ENCODE results near the gene CDH10. TPM values are rescaled to one million over a fixed set of nuclear protein-coding genes. Genes with fewer than 3 reads are reported as not detected.

CDH10 gene
- total and polyA plus RNA-seq, 2 of the 13 experiments (the other 11 are each of a cell fraction or from before 2014, with no cell fraction given), result 0.01 to 0.04 TPM

DNA sequence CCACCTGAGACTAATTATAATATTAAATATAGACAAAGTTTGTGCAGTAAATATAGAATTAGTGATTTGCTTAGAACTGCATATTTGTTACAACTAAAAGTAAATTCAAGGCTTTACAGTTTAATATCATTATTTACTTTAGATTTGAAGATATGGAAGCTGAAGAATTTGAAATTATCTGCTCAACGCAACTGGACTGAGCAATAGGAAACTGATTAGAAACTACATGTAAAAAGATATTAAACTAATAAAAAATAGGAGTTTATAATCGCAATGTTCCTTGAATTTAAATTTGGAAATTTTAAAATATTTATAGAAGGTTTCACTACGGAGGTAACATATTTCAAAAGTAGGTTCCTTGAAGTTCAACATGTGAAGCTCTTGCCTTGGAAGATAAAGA, 55.2 kb downstream of the CDH10 start:
- TF ChIP-seq IKZF4 (CRISPR knock-in tag; IDR thresholded peaks at IDR 0.05; ENCODE audit: borderline replicate concordance, low read depth, not compliant biosample characterization) (no peak), NFYC (CRISPR knock-in tag; IDR thresholded peaks at IDR 0.05) (no peak), GATA4 (IDR thresholded peaks at IDR 0.05; ENCODE audit: borderline replicate concordance, low read depth) (no peak), RORA (CRISPR knock-in tag; IDR thresholded peaks at IDR 0.05) (no peak), ZNF644 (CRISPR knock-in tag; IDR thresholded peaks at IDR 0.05; ENCODE audit: low read depth) (no peak), REXO4 (CRISPR knock-in tag; IDR thresholded peaks at IDR 0.05; ENCODE audit: borderline replicate concordance) (no peak), ELF3 (CRISPR knock-in tag; IDR thresholded peaks at IDR 0.05) (no peak), IKZF1 (IDR thresholded peaks at IDR 0.05) (no peak), ZFP82 (CRISPR knock-in tag; IDR thresholded peaks at IDR 0.05; ENCODE audit: borderline replicate concordance) (no peak), ZFX (CRISPR knock-in tag; IDR thresholded peaks at IDR 0.05; ENCODE audit: low read depth) (no peak), NONO (IDR thresholded peaks at IDR 0.05) (no peak), NONO (CRISPR knock-in tag; conservative IDR thresholded peaks at IDR 0.05) (no peak), FOXA3 (CRISPR knock-in tag; IDR thresholded peaks at IDR 0.05) (no peak), AKAP8 (CRISPR knock-in tag; IDR thresholded peaks at IDR 0.05) (no peak), FOSL1 (CRISPR knock-in tag; IDR thresholded peaks at IDR 0.05; ENCODE audit: borderline replicate concordance) (no peak), ZNF572 (CRISPR knock-in tag; IDR thresholded peaks at IDR 0.05) (no peak), JUNB (CRISPR knock-in tag; IDR thresholded peaks at IDR 0.05; ENCODE audit: borderline replicate concordance) (no peak), ZNF570 (CRISPR knock-in tag; IDR thresholded peaks at IDR 0.05; ENCODE audit: borderline replicate concordance) (no peak), HHEX (CRISPR knock-in tag; IDR thresholded peaks at IDR 0.05) (no peak)
- TF ChIP-seq, protein P1, sequence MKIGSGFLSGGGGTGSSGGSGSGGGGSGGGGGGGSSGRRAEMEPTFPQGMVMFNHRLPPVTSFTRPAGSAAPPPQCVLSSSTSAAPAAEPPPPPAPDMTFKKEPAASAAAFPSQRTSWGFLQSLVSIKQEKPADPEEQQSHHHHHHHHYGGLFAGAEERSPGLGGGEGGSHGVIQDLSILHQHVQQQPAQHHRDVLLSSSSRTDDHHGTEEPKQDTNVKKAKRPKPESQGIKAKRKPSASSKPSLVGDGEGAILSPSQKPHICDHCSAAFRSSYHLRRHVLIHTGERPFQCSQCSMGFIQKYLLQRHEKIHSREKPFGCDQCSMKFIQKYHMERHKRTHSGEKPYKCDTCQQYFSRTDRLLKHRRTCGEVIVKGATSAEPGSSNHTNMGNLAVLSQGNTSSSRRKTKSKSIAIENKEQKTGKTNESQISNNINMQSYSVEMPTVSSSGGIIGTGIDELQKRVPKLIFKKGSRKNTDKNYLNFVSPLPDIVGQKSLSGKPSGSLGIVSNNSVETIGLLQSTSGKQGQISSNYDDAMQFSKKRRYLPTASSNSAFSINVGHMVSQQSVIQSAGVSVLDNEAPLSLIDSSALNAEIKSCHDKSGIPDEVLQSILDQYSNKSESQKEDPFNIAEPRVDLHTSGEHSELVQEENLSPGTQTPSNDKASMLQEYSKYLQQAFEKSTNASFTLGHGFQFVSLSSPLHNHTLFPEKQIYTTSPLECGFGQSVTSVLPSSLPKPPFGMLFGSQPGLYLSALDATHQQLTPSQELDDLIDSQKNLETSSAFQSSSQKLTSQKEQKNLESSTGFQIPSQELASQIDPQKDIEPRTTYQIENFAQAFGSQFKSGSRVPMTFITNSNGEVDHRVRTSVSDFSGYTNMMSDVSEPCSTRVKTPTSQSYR (CRISPR knock-in tag; IDR thresholded peaks at IDR 0.05; ENCODE audit: borderline replicate concordance), result no peak
- TF ChIP-seq, protein P2, sequence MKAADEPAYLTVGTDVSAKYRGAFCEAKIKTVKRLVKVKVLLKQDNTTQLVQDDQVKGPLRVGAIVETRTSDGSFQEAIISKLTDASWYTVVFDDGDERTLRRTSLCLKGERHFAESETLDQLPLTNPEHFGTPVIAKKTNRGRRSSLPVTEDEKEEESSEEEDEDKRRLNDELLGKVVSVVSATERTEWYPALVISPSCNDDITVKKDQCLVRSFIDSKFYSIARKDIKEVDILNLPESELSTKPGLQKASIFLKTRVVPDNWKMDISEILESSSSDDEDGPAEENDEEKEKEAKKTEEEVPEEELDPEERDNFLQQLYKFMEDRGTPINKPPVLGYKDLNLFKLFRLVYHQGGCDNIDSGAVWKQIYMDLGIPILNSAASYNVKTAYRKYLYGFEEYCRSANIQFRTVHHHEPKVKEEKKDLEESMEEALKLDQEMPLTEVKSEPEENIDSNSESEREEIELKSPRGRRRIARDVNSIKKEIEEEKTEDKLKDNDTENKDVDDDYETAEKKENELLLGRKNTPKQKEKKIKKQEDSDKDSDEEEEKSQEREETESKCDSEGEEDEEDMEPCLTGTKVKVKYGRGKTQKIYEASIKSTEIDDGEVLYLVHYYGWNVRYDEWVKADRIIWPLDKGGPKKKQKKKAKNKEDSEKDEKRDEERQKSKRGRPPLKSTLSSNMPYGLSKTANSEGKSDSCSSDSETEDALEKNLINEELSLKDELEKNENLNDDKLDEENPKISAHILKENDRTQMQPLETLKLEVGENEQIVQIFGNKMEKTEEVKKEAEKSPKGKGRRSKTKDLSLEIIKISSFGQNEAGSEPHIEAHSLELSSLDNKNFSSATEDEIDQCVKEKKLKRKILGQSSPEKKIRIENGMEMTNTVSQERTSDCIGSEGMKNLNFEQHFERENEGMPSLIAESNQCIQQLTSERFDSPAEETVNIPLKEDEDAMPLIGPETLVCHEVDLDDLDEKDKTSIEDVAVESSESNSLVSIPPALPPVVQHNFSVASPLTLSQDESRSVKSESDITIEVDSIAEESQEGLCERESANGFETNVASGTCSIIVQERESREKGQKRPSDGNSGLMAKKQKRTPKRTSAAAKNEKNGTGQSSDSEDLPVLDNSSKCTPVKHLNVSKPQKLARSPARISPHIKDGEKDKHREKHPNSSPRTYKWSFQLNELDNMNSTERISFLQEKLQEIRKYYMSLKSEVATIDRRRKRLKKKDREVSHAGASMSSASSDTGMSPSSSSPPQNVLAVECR (CRISPR knock-in tag; IDR thresholded peaks at IDR 0.05; ENCODE audit: borderline replicate concordance), result no peak
- no peak for FAIRE-seq

More for the DNA sequence above, 55.2 kb downstream of the CDH10 start:
- no TSS peak for BruUV-seq (replicated peaks)
- in situ Hi-C loops (cut with HindIII; ENCODE audit: extremely low pct_ligation_motif_present, low pct_unique_long_range_greater_than_20kb), result no loop called here
- WGBS (ENCODE audit: low lambda C conversion rate), result 1% methylated on average over 3 of the region's 3 CpGs
- no peak for DNase-seq (ENCODE audit: low spot score)
- Histone ChIP-seq H3K27ac (ENCODE audit: extremely low read length, insufficient read depth, low read length) (no peak overlapping the region), H3K27me3 (ENCODE audit: control insufficient read depth in 1 of 2, insufficient read depth in 2 of 2, low read length in 2 of 2) (no peaks in the 10 kb centered on the region), H4K20me1 (ENCODE audit: insufficient read depth, low read length) (no peaks in the 10 kb centered on the region), H3K4me1 (ENCODE audit: insufficient read depth, low read length) (no peaks in the 10 kb centered on the region), H3K9ac (ENCODE audit: insufficient read depth, low read depth, low read length) (no peak overlapping the region), H3K79me2 (ENCODE audit: insufficient read depth, low read length) (no peaks in the 10 kb centered on the region), H3K4me2 (ENCODE audit: low read depth, low read length) (no peak overlapping the region), H3K36me3 (replicated peaks in 1 of 2; ENCODE audit: control insufficient read depth in 1 of 2, insufficient read depth in 2 of 2, low read length in 2 of 2) (no peaks in the 10 kb centered on the region), H3K4me3 (replicated peaks in 1 of 3; ENCODE audit: insufficient read depth in 1 of 3, low read depth in 2 of 3, low read length in 3 of 3) (no peak overlapping the region), H3K9me3 (ENCODE audit: low read length) (no peaks in the 10 kb centered on the region), H2AFZ (ENCODE audit: low read length) (no peak overlapping the region)
- ATAC-seq, result no peak
- ChIA-PET CTCF (ENCODE audit: low intra/inter-chr PET ratio, low total read pairs) (no interaction called here), POLR2A (no interaction called here)
- intact Hi-C loops (cut with micrococcal nuclease; ENCODE audit: unreplicated experiment), result no loop called here

Data from HepG2 (cell line).